Measurements from ENCODE around the gene GH2. TPM values are rescaled to one million over a fixed set of nuclear protein-coding genes. Genes with fewer than 3 reads are reported as not detected.
"Not testable (repeated sequence)": the region's sequence is repeated elsewhere in the genome, so short reads cannot be mapped to it uniquely, and the experiment has no call there.

GH2 gene
- total RNA-seq, result not detected

DNA sequence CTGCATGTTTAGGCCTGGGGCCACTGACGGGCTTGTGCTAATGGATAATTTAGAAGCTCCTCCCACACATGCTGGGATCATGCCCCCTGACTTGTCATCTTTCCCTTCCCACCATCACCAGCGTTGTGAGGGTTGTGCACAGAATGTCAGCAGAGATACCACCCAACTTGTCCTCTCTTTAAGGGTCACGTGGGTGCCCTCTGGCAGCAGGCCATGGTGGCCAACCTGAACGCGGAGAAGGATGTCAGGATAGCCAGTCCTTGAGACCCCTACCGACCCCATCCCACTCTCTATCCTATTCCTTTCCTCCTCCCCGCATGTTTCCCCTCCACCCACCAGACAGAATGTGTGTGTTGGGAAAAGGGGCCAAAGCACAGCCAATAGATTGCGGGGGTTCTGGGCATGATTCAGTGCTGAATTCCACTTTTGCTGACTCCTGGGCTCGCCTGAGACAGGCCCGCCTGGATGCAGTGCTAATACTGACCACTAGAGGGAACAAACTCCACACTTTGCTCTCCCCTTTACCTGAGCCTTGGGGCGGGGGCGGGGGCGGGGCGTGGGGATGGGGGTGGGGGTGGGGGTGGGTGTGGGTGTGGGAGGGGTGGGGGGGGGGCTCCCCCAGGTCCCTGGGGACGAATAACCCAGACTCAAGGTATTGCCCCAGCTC lies at the start of gene GH2:
GH2 (minus strand) TSS at position 10 of the 667 bp plus-strand sequence. CDS start 143 bp downstream, outside the sequence.
- DNase-seq (ENCODE audit: low spot score), result no peak
- intact Hi-C loops (cut with DNase I), result no loop called here
- ATAC-seq, result peak; percentile 60

DNA sequence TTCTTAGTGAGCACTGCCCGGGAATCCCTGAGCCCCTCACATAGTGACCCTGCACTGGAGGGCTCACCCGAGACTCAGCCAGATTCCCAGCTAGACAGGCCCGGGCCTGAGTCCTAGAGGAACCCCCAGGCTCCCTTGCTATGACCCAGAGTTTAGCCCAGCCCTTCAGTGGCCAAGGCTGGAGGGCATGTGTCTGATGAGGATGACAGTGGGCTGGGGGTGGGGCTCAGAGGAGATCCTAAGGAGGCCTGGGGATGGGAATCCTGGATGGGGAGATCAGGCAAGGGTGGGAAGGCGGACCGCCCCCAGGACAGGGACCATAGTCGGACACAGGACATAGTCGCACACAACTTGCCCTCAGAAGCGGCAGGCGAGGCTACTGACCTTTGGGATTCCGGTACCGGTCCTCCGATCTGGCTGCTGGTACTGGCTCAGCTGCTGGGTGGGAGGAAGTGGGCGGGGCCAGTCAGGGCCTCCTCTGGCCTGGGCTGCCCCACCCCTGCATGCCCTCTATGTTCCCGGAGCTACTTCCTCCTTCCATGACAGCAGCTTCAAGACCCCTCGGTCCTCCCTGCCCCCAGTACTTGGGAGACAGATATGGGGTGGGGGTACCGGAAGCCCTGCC lies 49.3 kb upstream of the GH2 start:
- intact Hi-C loops (cut with DNase I), result no loop called here
- DNase-seq (ENCODE audit: low spot score) (peak; percentile 72), ATAC-seq (peak; percentile 76)

- DNase-seq (ENCODE audit: low spot score) (no peak), ATAC-seq (peak; percentile 61)
- intact Hi-C loops (cut with DNase I), result no loop called here
These were observed 48.4 kb upstream of the GH2 start for GRCh38 chr17:63929860-63930766.

GRCh38 chr17:63928966-63929695 lies 47.4 kb upstream of the GH2 start:
- DNase-seq (ENCODE audit: low spot score) (no peak), ATAC-seq (no peak)
- intact Hi-C loops (cut with DNase I), result no loop called here

GRCh38 chr17:63928172-63928666 lies 46.5 kb upstream of the GH2 start:
- DNase-seq (ENCODE audit: low spot score) (no peak), ATAC-seq (no peak)
- intact Hi-C loops (cut with DNase I), result no loop called here

GRCh38 chr17:63927464-63928171 lies 45.9 kb upstream of the GH2 start:
- no peak for ATAC-seq
- intact Hi-C loops (cut with DNase I), result no loop called here
- DNase-seq (ENCODE audit: low spot score), result no peak

- ATAC-seq (no peak), DNase-seq (ENCODE audit: low spot score) (no peak)
- intact Hi-C loops (cut with DNase I), result no loop called here
These were observed 44.4 kb upstream of the GH2 start for GRCh38 chr17:63926164-63926563.

- ATAC-seq (no peak), DNase-seq (ENCODE audit: low spot score) (no peak)
- intact Hi-C loops (cut with DNase I), result no loop called here
These were observed 43.9 kb upstream of the GH2 start for GRCh38 chr17:63925615-63926014.

- intact Hi-C loops (cut with DNase I); DNase-seq (ENCODE audit: low spot score); ATAC-seq: not testable (repeated sequence)
These were observed 40.7 kb upstream of the GH2 start for GRCh38 chr17:63922402-63922801.

GRCh38 chr17:63920779-63921178 lies 39.0 kb upstream of the GH2 start:
- DNase-seq (ENCODE audit: low spot score); ATAC-seq; intact Hi-C loops (cut with DNase I): not testable (repeated sequence)

DNA sequence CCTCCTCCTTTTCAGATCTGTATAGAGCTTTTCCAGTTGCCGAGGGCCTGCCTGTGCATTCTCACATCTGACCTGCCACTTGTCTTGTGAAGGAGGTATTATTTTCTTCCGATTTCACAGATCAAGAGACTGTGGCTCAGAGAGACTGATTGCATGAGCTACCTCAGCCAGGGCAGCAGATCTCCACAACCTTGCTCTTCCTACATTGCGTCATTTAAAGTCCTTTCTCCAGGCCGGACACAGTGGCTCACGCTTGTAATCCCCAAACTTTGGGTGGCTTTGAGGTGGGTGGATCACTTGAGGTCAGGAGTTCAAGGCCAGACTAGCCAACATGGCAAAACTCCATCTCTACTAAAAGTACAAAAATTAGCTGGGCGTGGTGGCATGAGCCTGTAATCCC lies 38.3 kb upstream of the GH2 start:
- DNase-seq (ENCODE audit: low spot score); ATAC-seq; intact Hi-C loops (cut with DNase I): not testable (repeated sequence)

GRCh38 chr17:63919311-63919723 lies 37.6 kb upstream of the GH2 start:
- no peak for DNase-seq (ENCODE audit: low spot score)
- intact Hi-C loops (cut with DNase I), result no loop called here
- ATAC-seq, result peak; percentile 77

- intact Hi-C loops (cut with DNase I); ATAC-seq; DNase-seq (ENCODE audit: low spot score): not testable (repeated sequence)
These were observed 37.1 kb upstream of the GH2 start, which contains the start of gene GH1 for GRCh38 chr17:63918789-63919305. Gene GH1 (minus strand): TSS chr17:63918839. CDS start chr17:63918776, 63 bp downstream.

DNA sequence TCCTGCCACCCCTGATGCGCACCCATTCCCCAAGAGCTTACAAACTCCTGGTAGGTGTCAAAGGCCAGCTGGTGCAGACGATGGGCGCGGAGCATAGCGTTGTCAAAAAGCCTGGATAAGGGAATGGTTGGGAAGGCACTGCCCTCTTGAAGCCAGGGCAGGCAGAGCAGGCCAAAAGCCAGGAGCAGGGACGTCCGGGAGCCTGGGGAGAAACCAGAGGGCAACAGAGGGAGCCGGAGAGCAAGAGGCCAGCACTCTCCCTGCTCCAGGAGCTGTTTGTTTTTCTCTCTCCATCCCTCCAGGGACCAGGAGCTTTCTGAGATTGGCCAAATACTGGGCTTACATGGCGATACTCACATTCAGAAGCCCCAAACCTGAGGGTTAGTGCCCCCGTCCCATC lies 36.6 kb upstream of the GH2 start:
- ATAC-seq (no peak), DNase-seq (ENCODE audit: low spot score) (no peak)
- intact Hi-C loops (cut with DNase I), result no loop called here

DNA sequence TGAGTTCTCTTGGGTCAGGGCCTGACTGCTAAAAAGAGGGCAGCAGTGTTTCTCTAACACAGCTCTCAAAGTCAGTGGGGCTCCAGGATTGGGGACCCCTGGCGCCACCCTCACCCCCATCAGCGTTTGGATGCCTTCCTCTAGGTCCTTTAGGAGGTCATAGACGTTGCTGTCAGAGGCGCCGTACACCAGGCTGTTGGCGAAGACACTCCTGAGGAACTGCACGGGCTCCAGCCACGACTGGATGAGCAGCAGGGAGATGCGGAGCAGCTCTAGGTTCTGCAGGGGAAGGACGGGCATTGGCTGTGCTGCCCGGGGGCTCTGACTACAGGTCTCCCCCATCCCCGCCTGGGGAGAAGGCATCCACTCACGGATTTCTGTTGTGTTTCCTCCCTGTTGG lies 35.9 kb upstream of the GH2 start:
- intact Hi-C loops (cut with DNase I), result no loop called here
- DNase-seq (ENCODE audit: low spot score), result no peak
- ATAC-seq, result no peak

DNA sequence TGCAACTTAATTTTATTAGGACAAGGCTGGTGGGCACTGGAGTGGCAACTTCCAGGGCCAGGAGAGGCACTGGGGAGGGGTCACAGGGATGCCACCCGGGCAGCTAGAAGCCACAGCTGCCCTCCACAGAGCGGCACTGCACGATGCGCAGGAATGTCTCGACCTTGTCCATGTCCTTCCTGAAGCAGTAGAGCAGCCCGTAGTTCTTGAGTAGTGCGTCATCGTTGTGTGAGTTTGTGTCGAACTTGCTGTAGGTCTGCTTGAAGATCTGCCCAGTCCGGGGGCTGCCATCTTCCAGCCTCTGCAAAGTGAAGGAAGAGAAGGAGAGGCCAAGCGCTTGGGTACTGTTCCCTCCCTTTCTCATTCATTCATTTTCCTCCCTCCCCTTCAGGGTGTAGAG lies 35.5 kb upstream of the GH2 start:
- intact Hi-C loops (cut with DNase I); DNase-seq (ENCODE audit: low spot score): not testable (repeated sequence)

GRCh38 chr17:63916566-63917185 lies 34.9 kb upstream of the GH2 start:
- intact Hi-C loops (cut with DNase I), result no loop called here
- DNase-seq (ENCODE audit: low spot score) (peak; percentile 13), ATAC-seq (no peak)

More for the DNA sequence above, 35.5 kb upstream of the GH2 start:
- not testable (repeated sequence) for ATAC-seq
